Right atrium auricular region (tissue), 2 donors: ENCODE results near the gene RNF220. TPM values are rescaled to one million over a fixed set of nuclear protein-coding genes. Genes with fewer than 3 reads are reported as not detected.

ENCODE experiments used
- DNase-seq: peaks from one replicate; pipeline ENCODE4 v3.0.0-alpha.2; 2019; ENCODE audit warnings: low spot score
- H3K27ac ChIP-seq, 2 donors: fragments of 200-600 bp; sonication (generic); 1 replicate in 1 of 2; 2 replicates in 1 of 2; pipeline ENCODE4 v1.5.1; 2016 to 2019
- H3K27me3 ChIP-seq, 2 donors: fragments of 200-600 bp; sonication (generic); one replicate each; pipeline versions ENCODE4 v1.5.1 to v1.6.0; 2017 to 2019
- H3K36me3 ChIP-seq: fragments of 200-600 bp; sonication (generic); one replicate; pipeline ENCODE4 v1.5.1; 2016
- H3K4me1 ChIP-seq, 2 donors: fragments of 200-600 bp; sonication (generic); one replicate each; pipeline versions ENCODE4 v1.5.1 to v1.6.0; 2017 to 2019
- H3K4me3 ChIP-seq, 2 donors: fragments of 200-600 bp; sonication (generic); 1 replicate in 1 of 2; 2 replicates in 1 of 2; pipeline ENCODE4 v1.5.1; 2017 to 2019; ENCODE audit warnings: mild to moderate bottlenecking in 1 of 2, moderate library complexity in 1 of 2
- H3K9me3 ChIP-seq, 2 donors: fragments of 200-600 bp; sonication (generic); one replicate each; pipeline ENCODE4 v1.5.1; 2019
- total RNA-seq, 2 donors: library from RNA; depleted of rRNA; stranded (reverse); fragments of >200 nt; gene quantifications; one replicate each; pipeline ENCODE4 v1.1.0, GENCODE V29; 2016
- TF ChIP-seq, protein P1 (sequence below), 2 donors: fragments of 200-600 bp; sonication (generic); IDR thresholded peaks; one replicate each; pipeline ENCODE4 v1.5.1; 2019; ENCODE audit warnings: antibody characterized with exemption in 2 of 2

RNF220 gene
- total RNA-seq, 2 donors from 2014 or later = 76.1 to 91.6 TPM

DNA sequence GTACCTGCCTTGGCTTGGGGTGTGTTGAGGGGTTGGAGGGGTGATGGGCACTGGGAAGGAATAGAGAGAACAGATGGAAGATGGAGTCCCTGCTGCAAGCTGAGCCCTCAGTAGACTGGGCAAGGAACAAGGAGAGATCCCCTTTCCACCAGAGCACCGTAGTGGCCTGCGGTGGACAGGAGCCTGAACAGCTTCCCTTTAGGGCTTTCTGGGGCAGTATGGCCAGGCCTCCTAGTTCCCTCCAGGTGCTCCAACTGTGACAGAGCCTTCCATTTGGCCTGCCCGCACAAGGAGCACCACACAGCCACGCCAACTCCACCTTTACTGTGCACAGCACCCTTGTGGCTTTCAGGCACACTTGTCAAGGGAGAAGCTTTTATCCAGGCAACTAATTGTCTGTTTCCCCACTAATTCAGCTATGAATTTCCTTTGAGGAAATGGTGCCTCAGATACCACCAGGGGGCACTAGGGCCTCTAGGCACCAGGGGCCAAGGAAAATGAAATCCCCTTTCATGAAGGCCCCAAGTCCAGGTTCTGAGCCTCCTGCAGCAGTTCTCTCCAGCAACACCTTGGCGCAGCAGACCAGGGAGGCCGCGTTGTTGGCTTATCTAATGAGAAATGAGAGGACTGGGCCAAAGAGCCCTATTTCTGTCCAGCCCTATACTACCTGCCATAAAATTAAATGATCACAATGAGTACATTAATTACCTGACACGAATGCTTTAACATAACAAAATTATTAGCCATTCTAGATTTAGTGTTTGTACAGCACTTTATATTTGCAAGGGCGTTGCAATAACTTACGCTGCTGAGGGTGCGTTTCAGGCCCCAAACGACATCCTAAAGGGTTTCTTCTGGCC, 26.9 kb upstream of the RNF220 start:
- Histone ChIP-seq H3K4me1 (no peaks in the 10 kb centered on the region), H3K4me3 (no peak overlapping the region), H3K9me3 (no peaks in the 10 kb centered on the region), H3K27me3 (no peaks in the 10 kb centered on the region), H3K27ac (no peak overlapping the region), H3K36me3 (no peaks in the 10 kb centered on the region)
- DNase-seq = no peak
- TF ChIP-seq, protein P1, sequence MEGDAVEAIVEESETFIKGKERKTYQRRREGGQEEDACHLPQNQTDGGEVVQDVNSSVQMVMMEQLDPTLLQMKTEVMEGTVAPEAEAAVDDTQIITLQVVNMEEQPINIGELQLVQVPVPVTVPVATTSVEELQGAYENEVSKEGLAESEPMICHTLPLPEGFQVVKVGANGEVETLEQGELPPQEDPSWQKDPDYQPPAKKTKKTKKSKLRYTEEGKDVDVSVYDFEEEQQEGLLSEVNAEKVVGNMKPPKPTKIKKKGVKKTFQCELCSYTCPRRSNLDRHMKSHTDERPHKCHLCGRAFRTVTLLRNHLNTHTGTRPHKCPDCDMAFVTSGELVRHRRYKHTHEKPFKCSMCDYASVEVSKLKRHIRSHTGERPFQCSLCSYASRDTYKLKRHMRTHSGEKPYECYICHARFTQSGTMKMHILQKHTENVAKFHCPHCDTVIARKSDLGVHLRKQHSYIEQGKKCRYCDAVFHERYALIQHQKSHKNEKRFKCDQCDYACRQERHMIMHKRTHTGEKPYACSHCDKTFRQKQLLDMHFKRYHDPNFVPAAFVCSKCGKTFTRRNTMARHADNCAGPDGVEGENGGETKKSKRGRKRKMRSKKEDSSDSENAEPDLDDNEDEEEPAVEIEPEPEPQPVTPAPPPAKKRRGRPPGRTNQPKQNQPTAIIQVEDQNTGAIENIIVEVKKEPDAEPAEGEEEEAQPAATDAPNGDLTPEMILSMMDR (IDR thresholded peaks at IDR 0.05) = peak; percentile 39 to 83

DNA sequence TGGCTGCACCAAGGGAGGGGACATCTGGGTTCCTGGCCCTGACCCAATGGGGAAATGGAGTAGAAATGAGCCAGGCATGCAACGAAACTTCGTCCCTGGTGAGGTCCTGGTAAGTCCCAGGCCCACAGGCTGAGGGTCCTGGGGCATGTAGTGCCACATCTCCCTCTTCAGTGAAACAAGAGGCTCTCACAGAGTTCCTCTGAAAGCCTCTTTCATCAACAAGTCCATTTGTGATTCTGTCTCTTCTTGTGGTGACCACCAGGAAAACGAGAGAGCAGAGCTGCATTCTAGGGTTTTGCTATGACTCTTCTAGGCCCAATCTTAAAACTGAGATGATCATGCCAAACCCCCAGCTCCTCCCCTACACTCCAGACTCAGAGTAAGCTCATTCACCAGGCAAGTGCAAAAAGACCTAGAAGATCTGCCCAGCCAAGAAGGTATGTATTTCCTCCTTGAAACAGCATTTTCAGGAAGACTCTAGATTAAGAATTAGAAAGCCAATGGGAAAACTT, 24.3 kb upstream of the RNF220 start:
- TF ChIP-seq, protein P1 (IDR thresholded peaks at IDR 0.05) = no peak
- H3K4me1 ChIP-seq = no peaks in the 10 kb centered on the region
- H3K36me3 ChIP-seq = no peaks in the 10 kb centered on the region
- H3K27me3 ChIP-seq = no peaks in the 10 kb centered on the region
- H3K9me3 ChIP-seq = no peaks in the 10 kb centered on the region
- H3K27ac ChIP-seq = no peak overlapping the region
- no peak for DNase-seq
- H3K4me3 ChIP-seq = no peak overlapping the region

DNA sequence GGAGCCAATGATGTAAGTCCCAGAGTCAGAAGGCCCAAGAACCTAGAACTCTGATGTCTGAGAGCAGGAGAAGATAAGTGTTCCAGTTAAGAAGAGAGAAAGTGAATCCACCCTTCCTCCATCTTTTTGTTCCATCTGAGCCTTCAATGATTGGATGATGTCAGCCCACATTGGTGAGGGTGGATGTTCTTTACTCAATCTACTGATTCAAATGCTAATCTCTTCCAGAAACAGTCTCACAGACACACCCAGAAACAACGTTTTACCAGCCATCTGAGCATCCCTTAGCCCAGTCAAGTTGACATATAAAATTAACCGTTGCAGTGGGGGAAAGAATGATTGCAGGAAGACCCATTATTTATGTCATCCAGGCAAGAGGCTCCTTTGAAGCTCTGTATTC, 16.5 kb upstream of the RNF220 start:
- TF ChIP-seq, protein P1 (IDR thresholded peaks at IDR 0.05) = no peak
- Histone ChIP-seq H3K36me3 (no peaks in the 10 kb centered on the region), H3K4me1 (no peaks in the 10 kb centered on the region), H3K4me3 (no peak overlapping the region), H3K27me3 (no peaks in the 10 kb centered on the region), H3K9me3 (no peaks in the 10 kb centered on the region), H3K27ac (no peak overlapping the region)
- no peak for DNase-seq

DNA sequence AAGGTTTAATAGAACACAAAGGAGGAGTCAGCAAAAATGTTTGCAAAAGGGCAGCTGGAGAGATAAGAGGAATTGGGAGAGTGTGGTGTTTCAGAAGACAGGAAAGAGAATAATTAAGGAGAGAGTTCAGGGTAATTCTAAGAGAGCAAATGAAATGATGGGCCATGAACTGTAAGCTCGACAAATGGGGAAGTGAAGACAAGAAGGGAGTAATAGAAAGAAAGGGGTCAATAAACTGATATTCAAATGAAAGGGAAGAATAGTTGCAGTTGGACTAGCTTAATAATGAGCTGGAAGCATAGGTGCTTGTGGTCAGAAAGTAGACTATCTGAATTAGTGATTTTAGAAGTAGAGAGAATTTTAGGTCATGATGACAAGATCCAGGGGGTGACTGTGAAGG, 15.6 kb upstream of the RNF220 start:
- Histone ChIP-seq H3K27ac (no peak overlapping the region), H3K27me3 (no peaks in the 10 kb centered on the region), H3K36me3 (no peaks in the 10 kb centered on the region), H3K4me3 (no peak overlapping the region), H3K9me3 (no peaks in the 10 kb centered on the region), H3K4me1 (no peaks in the 10 kb centered on the region)
- TF ChIP-seq, protein P1 (IDR thresholded peaks at IDR 0.05) = no peak
- no peak for DNase-seq

DNA sequence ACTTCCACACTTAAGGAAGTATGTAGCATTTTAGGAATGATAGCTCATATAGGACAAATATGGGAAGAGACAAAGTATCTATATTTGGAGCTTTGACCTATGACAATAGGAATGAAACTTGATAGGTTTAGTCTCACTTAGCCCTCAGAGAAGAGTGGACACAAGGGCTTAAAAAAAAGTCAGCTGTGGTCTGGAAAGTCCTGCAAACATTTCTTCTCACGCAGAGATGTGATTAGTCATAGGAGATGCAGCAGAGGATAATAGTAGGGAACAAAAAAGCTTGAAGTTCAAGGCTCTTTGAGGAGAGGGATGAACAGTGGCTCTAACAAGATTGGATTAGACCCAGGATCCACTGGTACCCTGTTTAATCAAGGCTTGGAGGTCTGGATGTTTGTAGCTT, 14.8 kb upstream of the RNF220 start:
- Histone ChIP-seq H3K27me3 (no peaks in the 10 kb centered on the region), H3K27ac (no peak overlapping the region), H3K4me3 (no peak overlapping the region), H3K4me1 (no peaks in the 10 kb centered on the region), H3K36me3 (no peaks in the 10 kb centered on the region), H3K9me3 (no peaks in the 10 kb centered on the region)
- DNase-seq = no peak
- TF ChIP-seq, protein P1 (IDR thresholded peaks at IDR 0.05) = no peak
